HCT116 (cell line): ENCODE measurements around the gene ASPA. TPM values are rescaled to one million over a fixed set of nuclear protein-coding genes. Genes with fewer than 3 reads are reported as not detected.

Experiments
- ATAC-seq: fragments of 200-7000 bp; cut with Tn5 transposase; 2 replicates; pipeline ENCODE4 v1.9.1; 2020; ENCODE audit warnings: mild to moderate bottlenecking, moderate library complexity
- BruUV-seq: library from RNA; stranded (reverse); fragments of 400-500 nt; replicated peaks from 2 replicates; lab custom pipeline; 2021; lab: Mats Ljungman, UMichigan
- CTCF ChIA-PET: fragments of 300-600 bp; sonication (Branson Sonifier 250); formaldehyde crosslinking; loops from one replicate; lab custom pipeline; 2021; ENCODE audit warnings: antibody characterized with exemption; lab: Charles Lee
- POLR2A ChIA-PET: fragments of 300-600, 350-600 bp; sonication (Branson Sonifier 250); formaldehyde crosslinking; loops from one replicate; lab custom pipeline; 2021; ENCODE audit warnings: antibody characterized with exemption; lab: Charles Lee
- RAD21 ChIA-PET, 2 experiments: fragments of 300-600 bp; sonication (Branson Sonifier 250); formaldehyde crosslinking; loops; one replicate each; lab custom pipeline; 2023; ENCODE audit warnings: low total read pairs in 2 of 2; ENCODE audit not compliant: uncharacterized antibody in 2 of 2, unreplicated experiment in 2 of 2, low non-redundant PET in 1 of 2; lab: Charles Lee
- DNase-seq: peaks from one replicate; pipeline ENCODE4 v3.0.0-alpha.2; 2010; ENCODE audit warnings: low read depth, low spot score
- H2AFZ ChIP-seq: fragments of 200-600 bp; shearing (Covaris generic), sonication (generic); 2 replicates; pipeline ENCODE4 v1.6.1; 2017; ENCODE audit warnings: low read depth, mixed run types, mixed read lengths, antibody characterized with exemption, low read length; ENCODE audit not compliant: poor library complexity, severe bottlenecking
- H3K27ac ChIP-seq: 2 replicates; pipeline ENCODE4 v1.5.1; 2012; ENCODE audit warnings: low read depth, low read length
- H3K27me3 ChIP-seq: fragments of 200-600 bp; sonication (generic); 2 replicates; pipeline ENCODE4 v1.6.1; 2016; ENCODE audit warnings: mixed run types, low read length, mixed read lengths; ENCODE audit not compliant: insufficient read depth
- H3K36me3 ChIP-seq, 2 experiments: fragments of 200-500 bp in 1 of 2; fragments of 200-600 bp in 1 of 2; sonication (Bioruptor generic) in 1 of 2; sonication (generic) in 1 of 2; 2 replicates each; pipeline versions ENCODE4 v1.5.1 to v1.6.1; 2014 to 2016; ENCODE audit warnings: low read length in 2 of 2, inconsistent platforms in 1 of 2, mixed read lengths in 1 of 2, mixed run types in 1 of 2; ENCODE audit not compliant: insufficient read depth in 2 of 2, control insufficient read depth in 1 of 2
- H3K4me1 ChIP-seq, 2 experiments: fragments of 200-600 bp in 1 of 2; sonication (generic) in 1 of 2; 2 replicates each; pipeline versions ENCODE4 v1.5.1 to v1.6.1; 2012 to 2017; ENCODE audit warnings: low read length in 2 of 2, inconsistent platforms in 1 of 2, mild to moderate bottlenecking in 1 of 2, mixed read lengths in 1 of 2, mixed run types in 1 of 2, moderate library complexity in 1 of 2; ENCODE audit not compliant: insufficient read depth in 2 of 2, control insufficient read depth in 1 of 2
- H3K4me2 ChIP-seq: fragments of 200-600 bp; sonication (generic); 2 replicates; pipeline ENCODE4 v1.6.1; 2017; ENCODE audit warnings: mixed run types, low read length, mixed read lengths
- H3K4me3 ChIP-seq, 2 experiments: fragments of 200-600 bp in 1 of 2; sonication (generic) in 1 of 2; replicated peaks in 1 of 2; 2 replicates each; pipeline ENCODE4 v1.5.1; 2011 to 2016; ENCODE audit warnings: low read length in 2 of 2, control low read depth in 1 of 2, low read depth in 1 of 2, mild to moderate bottlenecking in 1 of 2, mixed read lengths in 1 of 2, mixed run types in 1 of 2
- H3K79me2 ChIP-seq: fragments of 200-600 bp; sonication (generic); 2 replicates; pipeline ENCODE4 v1.6.1; 2017; ENCODE audit warnings: mild to moderate bottlenecking, mixed run types, low read length, moderate library complexity, mixed read lengths; ENCODE audit not compliant: insufficient read depth
- H3K9ac ChIP-seq: fragments of 200-600 bp; sonication (generic); 2 replicates; pipeline ENCODE4 v1.6.1; 2016; ENCODE audit warnings: low read length, mixed read lengths
- H3K9me2 ChIP-seq: fragments of 200-600 bp; sonication (generic), shearing (Covaris generic); 2 replicates; pipeline ENCODE4 v1.6.1; 2017; ENCODE audit warnings: mixed run types, mild to moderate bottlenecking, moderate library complexity; ENCODE audit not compliant: insufficient read depth
- H3K9me3 ChIP-seq, 2 experiments: fragments of 200-500 bp in 1 of 2; fragments of 200-600 bp in 1 of 2; sonication (Bioruptor generic) in 1 of 2; sonication (generic) in 1 of 2; 2 replicates each; pipeline ENCODE4 v1.6.1; 2014 to 2017; ENCODE audit warnings: low read length in 2 of 2, mixed read lengths in 2 of 2, inconsistent platforms in 1 of 2, low read depth in 1 of 2, mild to moderate bottlenecking in 1 of 2, mixed run types in 1 of 2, moderate library complexity in 1 of 2; ENCODE audit not compliant: control insufficient read depth in 1 of 2, insufficient read depth in 1 of 2
- H4K20me1 ChIP-seq: fragments of 200-600 bp; sonication (generic), shearing (Covaris generic); 2 replicates; pipeline ENCODE4 v1.6.1; 2017; ENCODE audit warnings: mixed run types, mild to moderate bottlenecking, moderate library complexity; ENCODE audit not compliant: insufficient read depth
- CBX3 ChIP-seq: IDR thresholded peaks from 2 replicates; pipeline ENCODE4 v1.6.1; 2012; ENCODE audit warnings: low read depth
- CEBPB ChIP-seq: IDR thresholded peaks from 2 replicates; pipeline ENCODE4 v1.6.1; 2012; ENCODE audit warnings: low read depth
- EGR1 ChIP-seq: IDR thresholded peaks from 2 replicates; pipeline ENCODE4 v1.6.1; 2012; ENCODE audit warnings: low read depth
- ELF1 ChIP-seq: IDR thresholded peaks from 2 replicates; pipeline ENCODE4 v1.6.1; 2012; ENCODE audit warnings: low read depth, borderline replicate concordance
- EZH2 ChIP-seq: fragments of 200-600 bp; sonication (generic); IDR thresholded peaks from 2 replicates; pipeline ENCODE4 v1.6.1; 2017; ENCODE audit warnings: antibody characterized with exemption, mixed run types
- EZH2phosphoT487 ChIP-seq: fragments of 200-600 bp; IDR thresholded peaks from 2 replicates; pipeline ENCODE4 v1.6.1; 2018; ENCODE audit warnings: antibody characterized with exemption, borderline replicate concordance
- JUND ChIP-seq: IDR thresholded peaks from 2 replicates; pipeline ENCODE4 v1.6.1; 2012
- POLR2A ChIP-seq: IDR thresholded peaks from 2 replicates; pipeline ENCODE4 v1.7.0; 2011; ENCODE audit warnings: borderline replicate concordance; ENCODE audit not compliant: insufficient read depth, insufficient read length; ENCODE audit errors: extremely low read depth
- POLR2AphosphoS5 ChIP-seq: IDR thresholded peaks from 2 replicates; pipeline ENCODE4 v1.6.1; 2011; ENCODE audit warnings: mild to moderate bottlenecking, low read depth, low read length, moderate library complexity
- RAD21 ChIP-seq: IDR thresholded peaks from 2 replicates; pipeline ENCODE4 v1.6.1; 2012; ENCODE audit warnings: low read depth, mild to moderate bottlenecking
- SP1 ChIP-seq: IDR thresholded peaks from 2 replicates; pipeline ENCODE4 v1.6.1; 2012; ENCODE audit warnings: low read depth
- SRF ChIP-seq: IDR thresholded peaks from 2 replicates; pipeline ENCODE4 v1.6.1; 2012; ENCODE audit warnings: low read depth
- TCF7L2 ChIP-seq: IDR thresholded peaks from 2 replicates; pipeline ENCODE4 v1.7.0; 2011; ENCODE audit warnings: borderline replicate concordance, inconsistent platforms; ENCODE audit not compliant: insufficient read depth, insufficient read length; ENCODE audit errors: extremely low read depth
- YY1 ChIP-seq: IDR thresholded peaks from 2 replicates; pipeline ENCODE4 v1.6.1; 2011; ENCODE audit warnings: low read length, low read depth, moderate library complexity, mild to moderate bottlenecking; ENCODE audit not compliant: insufficient replicate concordance; ENCODE audit errors: extremely low read depth
- ZFX ChIP-seq: fragments of 450-650 bp; IDR thresholded peaks from 2 replicates; pipeline ENCODE4 v1.6.1; 2017
- ZNF274 ChIP-seq: fragments of 200-500 bp; sonication (Bioruptor generic); IDR thresholded peaks from 2 replicates; pipeline ENCODE4 v1.6.1; 2014; ENCODE audit warnings: mild to moderate bottlenecking, low read depth, low read length, inconsistent platforms
- intact Hi-C: fragments of 100-400 bp; cut with micrococcal nuclease; formaldehyde crosslinking; loops from 2 replicates; pipeline ENCODE4 v1.10.0; 2022
- total RNA-seq: library from RNA; stranded (reverse); gene quantifications from one replicate; pipeline ENCODE4 v1.2.1, GENCODE V29; 2021; ENCODE audit not compliant: unreplicated experiment
- TF ChIP-seq, protein P1 (sequence below): IDR thresholded peaks from 2 replicates; pipeline ENCODE4 v1.6.1; 2012
- TF ChIP-seq, protein P2 (sequence below): IDR thresholded peaks from 2 replicates; pipeline ENCODE4 v1.6.1; 2012
- TF ChIP-seq, protein P3 (sequence below): IDR thresholded peaks from 2 replicates; pipeline ENCODE4 v1.6.1; 2012; ENCODE audit warnings: low read depth
- TF ChIP-seq, protein P4 (sequence below), 3 experiments: fragments of 200-600 bp in 1 of 3; sonication (generic) in 1 of 3; IDR thresholded peaks in 2 of 3; conservative IDR thresholded peaks in 1 of 3; 2 replicates each; pipeline ENCODE4 v1.5.1; 2012 to 2017; ENCODE audit warnings: low read depth in 2 of 3, low read length in 2 of 3, antibody characterized with exemption in 1 of 3, borderline replicate concordance in 1 of 3, control low read depth in 1 of 3, mild to moderate bottlenecking in 1 of 3, mixed read lengths in 1 of 3, mixed run types in 1 of 3, moderate library complexity in 1 of 3; ENCODE audit not compliant: insufficient read depth in 1 of 3

The ASPA gene
- total RNA-seq, 1 experiment from 2014 or later: not detected

DNA sequence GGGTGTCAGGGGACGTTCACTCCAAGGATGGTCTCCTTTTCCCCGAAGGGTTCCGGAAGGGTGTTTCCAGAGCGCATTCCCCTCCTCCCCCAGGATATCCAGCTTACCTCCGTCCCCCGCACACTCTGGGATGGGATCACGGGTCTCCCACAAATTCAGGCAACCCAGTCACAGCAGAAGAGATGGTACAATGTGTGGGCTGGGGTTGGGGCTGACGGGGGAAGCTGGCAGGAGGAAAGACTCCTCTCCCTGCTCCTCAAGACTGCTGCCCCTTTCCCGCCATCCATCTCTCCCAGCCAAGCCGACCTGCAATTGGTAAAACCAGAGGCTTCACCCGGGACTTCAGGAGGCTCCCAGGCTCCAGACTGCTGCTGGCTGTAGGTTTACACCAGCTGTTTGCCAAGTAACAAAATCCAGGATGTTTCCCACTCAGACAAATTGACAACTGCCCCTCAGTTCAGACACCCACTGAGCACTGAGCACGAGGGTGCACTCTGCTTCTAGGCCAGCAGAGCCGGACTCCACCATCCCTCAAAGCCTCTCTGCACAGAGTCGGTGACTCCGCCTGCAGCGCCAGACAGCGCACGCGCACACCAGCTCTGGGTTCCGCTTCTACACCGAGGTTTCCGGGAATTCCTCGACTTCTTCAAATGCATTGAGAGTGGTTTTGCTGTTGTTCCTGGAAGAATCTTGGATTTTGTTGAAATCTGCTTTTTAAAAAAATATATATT, 37.7 kb downstream of the ASPA start:
- Histone ChIP-seq H3K79me2 (no peaks in the 10 kb centered on the region), H3K9ac (no peak overlapping the region), H3K36me3 (no peaks in the 10 kb centered on the region), H3K27me3 (no peaks in the 10 kb centered on the region), H2AFZ (no peak overlapping the region), H3K4me1 (no peaks in the 10 kb centered on the region), H3K4me3 (no peak overlapping the region), H3K27ac (no peak overlapping the region), H3K9me2 (no peaks in the 10 kb centered on the region), H4K20me1 (no peaks in the 10 kb centered on the region), H3K9me3 (no peaks in the 10 kb centered on the region), H3K4me2 (no peak overlapping the region)
- TF ChIP-seq SRF (no peak), EZH2phosphoT487 (no peak), POLR2AphosphoS5 (no peak), SP1 (no peak), RAD21 (no peak), CEBPB (no peak), JUND (no peak), TCF7L2 (no peak), EZH2 (no peak), CBX3 (no peak), ZNF274 (no peak), POLR2A (no peak), EGR1 (no peak), ELF1 (no peak), ZFX (no peak), YY1 (no peak)
- TF ChIP-seq, protein P1, sequence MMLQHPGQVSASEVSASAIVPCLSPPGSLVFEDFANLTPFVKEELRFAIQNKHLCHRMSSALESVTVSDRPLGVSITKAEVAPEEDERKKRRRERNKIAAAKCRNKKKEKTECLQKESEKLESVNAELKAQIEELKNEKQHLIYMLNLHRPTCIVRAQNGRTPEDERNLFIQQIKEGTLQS: no peak
- TF ChIP-seq, protein P2, sequence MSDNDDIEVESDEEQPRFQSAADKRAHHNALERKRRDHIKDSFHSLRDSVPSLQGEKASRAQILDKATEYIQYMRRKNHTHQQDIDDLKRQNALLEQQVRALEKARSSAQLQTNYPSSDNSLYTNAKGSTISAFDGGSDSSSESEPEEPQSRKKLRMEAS: no peak
- TF ChIP-seq, protein P3, sequence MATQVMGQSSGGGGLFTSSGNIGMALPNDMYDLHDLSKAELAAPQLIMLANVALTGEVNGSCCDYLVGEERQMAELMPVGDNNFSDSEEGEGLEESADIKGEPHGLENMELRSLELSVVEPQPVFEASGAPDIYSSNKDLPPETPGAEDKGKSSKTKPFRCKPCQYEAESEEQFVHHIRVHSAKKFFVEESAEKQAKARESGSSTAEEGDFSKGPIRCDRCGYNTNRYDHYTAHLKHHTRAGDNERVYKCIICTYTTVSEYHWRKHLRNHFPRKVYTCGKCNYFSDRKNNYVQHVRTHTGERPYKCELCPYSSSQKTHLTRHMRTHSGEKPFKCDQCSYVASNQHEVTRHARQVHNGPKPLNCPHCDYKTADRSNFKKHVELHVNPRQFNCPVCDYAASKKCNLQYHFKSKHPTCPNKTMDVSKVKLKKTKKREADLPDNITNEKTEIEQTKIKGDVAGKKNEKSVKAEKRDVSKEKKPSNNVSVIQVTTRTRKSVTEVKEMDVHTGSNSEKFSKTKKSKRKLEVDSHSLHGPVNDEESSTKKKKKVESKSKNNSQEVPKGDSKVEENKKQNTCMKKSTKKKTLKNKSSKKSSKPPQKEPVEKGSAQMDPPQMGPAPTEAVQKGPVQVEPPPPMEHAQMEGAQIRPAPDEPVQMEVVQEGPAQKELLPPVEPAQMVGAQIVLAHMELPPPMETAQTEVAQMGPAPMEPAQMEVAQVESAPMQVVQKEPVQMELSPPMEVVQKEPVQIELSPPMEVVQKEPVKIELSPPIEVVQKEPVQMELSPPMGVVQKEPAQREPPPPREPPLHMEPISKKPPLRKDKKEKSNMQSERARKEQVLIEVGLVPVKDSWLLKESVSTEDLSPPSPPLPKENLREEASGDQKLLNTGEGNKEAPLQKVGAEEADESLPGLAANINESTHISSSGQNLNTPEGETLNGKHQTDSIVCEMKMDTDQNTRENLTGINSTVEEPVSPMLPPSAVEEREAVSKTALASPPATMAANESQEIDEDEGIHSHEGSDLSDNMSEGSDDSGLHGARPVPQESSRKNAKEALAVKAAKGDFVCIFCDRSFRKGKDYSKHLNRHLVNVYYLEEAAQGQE: no peak
- TF ChIP-seq, protein P4, sequence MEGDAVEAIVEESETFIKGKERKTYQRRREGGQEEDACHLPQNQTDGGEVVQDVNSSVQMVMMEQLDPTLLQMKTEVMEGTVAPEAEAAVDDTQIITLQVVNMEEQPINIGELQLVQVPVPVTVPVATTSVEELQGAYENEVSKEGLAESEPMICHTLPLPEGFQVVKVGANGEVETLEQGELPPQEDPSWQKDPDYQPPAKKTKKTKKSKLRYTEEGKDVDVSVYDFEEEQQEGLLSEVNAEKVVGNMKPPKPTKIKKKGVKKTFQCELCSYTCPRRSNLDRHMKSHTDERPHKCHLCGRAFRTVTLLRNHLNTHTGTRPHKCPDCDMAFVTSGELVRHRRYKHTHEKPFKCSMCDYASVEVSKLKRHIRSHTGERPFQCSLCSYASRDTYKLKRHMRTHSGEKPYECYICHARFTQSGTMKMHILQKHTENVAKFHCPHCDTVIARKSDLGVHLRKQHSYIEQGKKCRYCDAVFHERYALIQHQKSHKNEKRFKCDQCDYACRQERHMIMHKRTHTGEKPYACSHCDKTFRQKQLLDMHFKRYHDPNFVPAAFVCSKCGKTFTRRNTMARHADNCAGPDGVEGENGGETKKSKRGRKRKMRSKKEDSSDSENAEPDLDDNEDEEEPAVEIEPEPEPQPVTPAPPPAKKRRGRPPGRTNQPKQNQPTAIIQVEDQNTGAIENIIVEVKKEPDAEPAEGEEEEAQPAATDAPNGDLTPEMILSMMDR (IDR thresholded peaks at IDR 0.05 in 2 of 3, conservative IDR thresholded peaks at IDR 0.05 in 1 of 3; ENCODE audit: borderline replicate concordance in 1 of 3, insufficient read depth in 1 of 3, low read depth in 2 of 3, low read length in 2 of 3): no peak
- ATAC-seq (no peak), DNase-seq (no peak)
- intact Hi-C loops: no loop called here
- ChIA-PET POLR2A (no interaction called here), CTCF (no interaction called here), RAD21 (no interaction called here)
- no TSS peak for BruUV-seq
